Thyroid gland (tissue), 4 donors: ENCODE measurements around the gene TMEM131L. TPM values are rescaled to one million over a fixed set of nuclear protein-coding genes. Genes with fewer than 3 reads are reported as not detected.
A peak's percentile ranks its signal among the peaks of the same experiment; 100 is the strongest.

ENCODE experiments used
- DNase-seq, 2 donors: peaks; one replicate each; pipeline ENCODE4 v3.0.0-alpha.2; 2019
- H3K27ac ChIP-seq, 3 donors: fragments of 200-600 bp; sonication (generic); 1 replicate in 2 of 3; 2 replicates in 1 of 3; pipeline ENCODE4 v1.5.1; 2016 to 2019; ENCODE audit warnings: mild to moderate bottlenecking in 1 of 3, moderate library complexity in 1 of 3
- H3K27me3 ChIP-seq: fragments of 200-600 bp; sonication (generic); one replicate; pipeline ENCODE4 v1.5.1; 2019
- H3K36me3 ChIP-seq, 2 donors: fragments of 200-600 bp; sonication (generic); one replicate each; pipeline ENCODE4 v1.5.1; 2016 to 2019
- H3K4me1 ChIP-seq, 2 donors: fragments of 200-600 bp; sonication (generic); one replicate each; pipeline ENCODE4 v1.5.1; 2017 to 2019
- H3K4me3 ChIP-seq, 3 donors: fragments of 200-600 bp; sonication (generic); replicated peaks in 1 of 3; 1 replicate in 2 of 3; 2 replicates in 1 of 3; pipeline ENCODE4 v1.5.1; 2016; ENCODE audit warnings: mild to moderate bottlenecking in 1 of 3
- H3K9me3 ChIP-seq: fragments of 200-600 bp; sonication (generic); one replicate; pipeline ENCODE4 v1.5.1; 2017
- CTCF ChIP-seq, 6 experiments: fragments of 200-600 bp in 3 of 6; fragments of 450-650 bp in 3 of 6; sonication (generic) in 3 of 6; IDR thresholded peaks; one replicate each; pipeline ENCODE4 v1.5.1; 2016 to 2019; ENCODE audit warnings: antibody characterized with exemption in 6 of 6, mild to moderate bottlenecking in 2 of 6, inconsistent platforms in 1 of 6, moderate library complexity in 1 of 6
- POLR2A ChIP-seq, 2 donors: fragments of 450-650 bp; IDR thresholded peaks; one replicate each; pipeline ENCODE4 v1.6.1; 2017; ENCODE audit warnings: antibody characterized with exemption in 2 of 2, mild to moderate bottlenecking in 2 of 2, moderate library complexity in 1 of 2
- WGBS, 2 donors: methylation state at CpG; one replicate each; pipeline ENCODE4 v1.1.5; 2017; 5-methylcytosine and 5-hydroxymethylcytosine counted together
- intact Hi-C: fragments of 100-400 bp; cut with DNase I; formaldehyde crosslinking; loops from one replicate; pipeline ENCODE4 v1.15.1; 2023
- total RNA-seq, 4 donors: library from RNA; depleted of rRNA; stranded (reverse); fragments of >200 nt; gene quantifications; one replicate each; pipeline ENCODE4 v1.2.3, GENCODE V29; 2016

Gene TMEM131L
- total RNA-seq, 4 donors from 2014 or later = 11.1 to 17.9 (median 16.4) TPM

DNA sequence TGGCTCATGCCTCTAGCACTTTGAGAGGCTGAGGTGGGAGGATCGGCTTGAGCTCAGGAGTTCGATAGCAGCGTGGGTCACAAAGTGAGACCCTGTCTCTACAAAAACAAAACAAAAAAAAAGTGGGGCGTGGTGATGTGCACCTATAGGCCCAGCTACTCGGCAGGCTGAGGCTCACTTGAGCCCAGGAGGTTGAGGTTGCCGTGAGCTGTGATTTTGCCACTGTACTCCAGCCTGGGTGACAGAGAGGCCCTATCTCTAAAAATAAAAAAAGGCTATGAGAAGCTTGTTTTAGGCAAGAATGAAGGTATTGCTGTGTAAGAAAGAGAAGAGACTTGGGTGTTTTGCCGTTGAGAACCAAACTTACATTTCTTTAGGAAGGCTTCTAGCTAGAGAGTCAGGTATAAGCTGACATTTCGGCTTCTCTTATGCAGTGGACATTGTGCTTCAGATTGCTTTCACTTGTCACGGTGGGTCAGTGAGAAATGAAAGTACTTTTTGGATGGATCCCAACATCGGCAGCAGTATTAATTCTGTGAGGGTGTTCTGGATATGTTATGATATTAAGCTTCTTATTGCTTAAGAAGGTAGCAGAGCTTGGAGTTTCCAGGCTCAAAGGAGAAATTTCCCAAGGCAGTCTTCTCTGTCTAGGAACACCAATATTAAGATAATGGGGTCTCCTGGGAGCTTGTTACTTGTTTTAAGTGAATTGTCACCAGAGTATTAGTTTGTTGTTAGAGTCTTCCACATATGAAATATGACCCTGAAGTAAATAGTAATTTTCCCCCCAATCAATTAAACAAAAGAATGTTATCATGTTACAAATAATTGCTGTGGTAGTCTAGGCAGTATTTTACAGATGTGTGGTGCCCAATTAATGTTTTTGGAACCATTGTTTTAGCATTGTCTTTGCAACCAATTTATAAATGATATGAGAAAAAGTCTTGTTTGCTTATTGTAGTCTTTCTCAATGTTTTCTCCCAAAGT, 17.6 kb downstream of the TMEM131L start:
- TF ChIP-seq CTCF (IDR thresholded peaks at IDR 0.05) (no peak), POLR2A (IDR thresholded peaks at IDR 0.05) (no peak)
- no peaks in the 10 kb centered on the region for H3K27me3 ChIP-seq
- DNase-seq = no peak
- peak overlapping the region in 2 of 3 donors; percentile 47 to 74 for H3K27ac ChIP-seq
- no peaks in the 10 kb centered on the region for H3K9me3 ChIP-seq
- intact Hi-C loops = no loop called here
- peaks cover 18 to 38% of the 10 kb centered on the region in 2 donors for H3K4me1 ChIP-seq
- WGBS, 2 donors = 67 to 69% methylated on average over 10 of the region's 10 CpGs
- H3K4me3 ChIP-seq = peak overlapping the region in 1 of 3 donors; percentile 13
- no peaks in the 10 kb centered on the region for H3K36me3 ChIP-seq

DNA sequence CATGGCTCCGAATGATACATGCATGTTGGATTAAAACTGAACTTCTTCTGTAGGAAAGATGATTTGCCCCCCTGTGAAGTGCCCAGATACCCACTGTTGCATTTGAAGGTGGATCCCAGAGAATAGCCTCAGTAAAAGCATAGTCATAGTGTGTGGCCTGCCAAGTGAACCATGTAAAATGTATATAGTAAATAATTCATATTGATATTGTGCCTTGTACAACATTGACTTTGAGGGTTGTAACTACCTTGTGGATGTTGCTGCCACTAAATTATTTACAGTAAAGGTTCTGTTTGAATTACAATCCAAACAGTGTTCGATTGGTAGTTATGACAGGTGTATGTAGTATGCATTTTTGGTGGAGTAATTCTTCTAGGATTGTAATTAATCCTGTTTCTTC, 19.2 kb downstream of the TMEM131L start:
- DNase-seq = no peak
- Histone ChIP-seq H3K36me3 (no peaks in the 10 kb centered on the region), H3K4me3 (no peak overlapping the region), H3K4me1 (peaks cover 18 to 48% of the 10 kb centered on the region in 2 donors), H3K27me3 (no peaks in the 10 kb centered on the region), H3K9me3 (no peaks in the 10 kb centered on the region), H3K27ac (no peak overlapping the region)
- intact Hi-C loops = no loop called here
- WGBS, 2 donors = 94 to 96% methylated on average over 2 of the region's 2 CpGs
- TF ChIP-seq POLR2A (IDR thresholded peaks at IDR 0.05) (no peak), CTCF (IDR thresholded peaks at IDR 0.05) (no peak)

DNA sequence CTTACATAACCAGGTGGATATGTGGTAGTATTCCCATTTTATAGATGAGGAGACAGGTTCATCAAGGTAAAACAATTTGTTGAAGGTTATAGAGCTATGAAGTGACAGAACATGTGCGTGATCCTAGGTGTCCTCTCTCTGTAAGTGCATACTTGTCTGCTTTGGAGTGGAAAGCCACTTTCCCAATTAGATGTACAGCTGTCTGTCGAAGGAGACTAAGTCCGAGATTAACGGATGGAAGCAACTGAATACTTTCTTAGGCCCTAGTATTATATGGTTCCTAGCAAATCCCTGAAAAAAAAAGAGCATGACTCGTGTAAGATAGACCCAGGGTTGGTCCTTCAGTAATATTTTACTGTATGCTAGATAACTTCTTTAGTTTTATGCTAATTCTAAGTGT, 19.7 kb downstream of the TMEM131L start:
- Histone ChIP-seq H3K9me3 (no peaks in the 10 kb centered on the region), H3K36me3 (no peaks in the 10 kb centered on the region), H3K4me3 (no peak overlapping the region), H3K4me1 (peaks cover 18 to 48% of the 10 kb centered on the region in 2 donors), H3K27me3 (no peaks in the 10 kb centered on the region), H3K27ac (peak overlapping the region in 1 of 3 donors; percentile 78)
- WGBS, 2 donors = 96% methylated on average over 5 of the region's 5 CpGs
- DNase-seq = no peak
- intact Hi-C loops = no loop called here
- TF ChIP-seq POLR2A (IDR thresholded peaks at IDR 0.05) = no peak
- TF ChIP-seq CTCF (IDR thresholded peaks at IDR 0.05) = no peak

DNA sequence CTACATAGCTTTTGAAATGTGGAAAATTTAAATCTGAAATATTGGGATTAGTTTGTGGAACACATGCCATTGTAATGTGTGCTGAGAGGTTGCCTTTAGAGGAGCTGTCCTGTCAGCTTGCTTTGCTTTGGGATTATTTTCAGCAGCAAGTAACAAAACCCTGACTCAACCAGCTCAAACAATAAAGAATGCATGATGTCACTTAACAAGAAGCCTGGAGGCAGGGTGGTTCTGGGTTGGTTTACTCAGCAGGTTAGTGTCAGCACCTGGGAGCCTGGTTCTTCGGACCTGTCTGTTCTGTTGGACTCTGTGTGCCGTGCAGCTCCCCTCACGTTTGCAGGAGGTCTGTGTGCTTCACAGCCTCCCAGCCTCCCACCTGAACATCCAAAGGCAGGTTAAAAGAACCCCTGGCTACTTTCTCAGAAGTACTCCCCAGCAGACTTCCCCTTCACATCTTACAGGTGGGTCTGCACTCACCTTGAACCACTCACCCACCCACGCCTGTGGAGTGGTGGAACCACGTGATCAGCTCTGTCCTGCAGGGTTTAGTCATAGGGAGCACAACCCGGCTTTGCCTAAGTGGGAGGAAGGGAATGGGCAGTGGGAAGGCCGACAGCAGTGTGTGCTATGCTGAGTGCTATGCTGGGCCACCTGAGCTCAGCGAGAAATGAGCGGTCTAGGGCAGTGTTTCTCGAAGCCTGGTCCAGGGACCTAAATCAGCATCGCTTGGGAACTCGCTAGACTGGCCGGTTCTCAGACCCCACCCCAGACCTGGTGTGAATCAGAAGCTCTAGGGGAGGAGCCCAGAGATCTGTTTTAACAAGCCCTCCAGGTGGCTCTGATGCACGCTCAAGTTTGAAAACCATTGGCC, 20.4 kb downstream of the TMEM131L start:
- intact Hi-C loops = no loop called here
- 69 to 77% methylated on average over 11 to 14 of the region's 14 CpGs for WGBS, 2 donors

More for the DNA sequence above, 20.4 kb downstream of the TMEM131L start:
- no peaks in the 10 kb centered on the region for H3K9me3 ChIP-seq
- H3K4me1 ChIP-seq = peaks cover 18 to 48% of the 10 kb centered on the region in 2 donors
- H3K27me3 ChIP-seq = no peaks in the 10 kb centered on the region
- H3K4me3 ChIP-seq = no peak overlapping the region
- TF ChIP-seq CTCF (IDR thresholded peaks at IDR 0.05) = no peak
- TF ChIP-seq POLR2A (IDR thresholded peaks at IDR 0.05) = no peak
- no peaks in the 10 kb centered on the region for H3K36me3 ChIP-seq
- DNase-seq = peak; percentile 44 to 55
- peak overlapping the region in 2 of 3 donors; percentile 78 for H3K27ac ChIP-seq
